GM12878 (cell line): ENCODE data around the gene FRK. TPM values are rescaled to one million over a fixed set of nuclear protein-coding genes. Genes with fewer than 3 reads are reported as not detected.

Source experiments
- CHD1 ChIP-seq: IDR thresholded peaks from 2 replicates; pipeline ENCODE4 v1.6.1; 2012; ENCODE audit warnings: low read depth, low read length, improper control_type of control experiment
- EZH2 ChIP-seq: IDR thresholded peaks from 2 replicates; pipeline ENCODE4 v1.6.1; 2012; ENCODE audit warnings: low read depth, mild to moderate bottlenecking, control low read depth, inconsistent platforms, low read length, borderline replicate concordance; ENCODE audit not compliant: control insufficient read depth
- HDAC2 ChIP-seq: fragments of 200-600 bp; sonication (generic); IDR thresholded peaks from 2 replicates; pipeline ENCODE4 v1.6.1; 2017
- RAD21 ChIP-seq: IDR thresholded peaks from 2 replicates; pipeline ENCODE4 v1.6.1; 2011; ENCODE audit warnings: mild to moderate bottlenecking, low read depth, low read length, moderate library complexity; ENCODE audit not compliant: insufficient read depth
- RAD51 ChIP-seq: fragments of 450-650 bp; IDR thresholded peaks from 2 replicates; pipeline ENCODE4 v1.6.1; 2016; ENCODE audit warnings: moderate library complexity, mild to moderate bottlenecking, inconsistent platforms
- RBBP5 ChIP-seq: fragments of 200-600 bp; sonication (generic); conservative IDR thresholded peaks from 2 replicates; pipeline ENCODE4 v1.6.1; 2016
- STAT3 ChIP-seq: IDR thresholded peaks from 2 replicates; pipeline ENCODE4 v1.6.1; 2011; ENCODE audit warnings: low read depth, low read length, improper control_type of control experiment
- polyA plus RNA-seq, 11 experiments: library from polyadenylated mRNA; depleted of rRNA in 4 of 11; unstranded in 6 of 11; stranded (reverse) in 5 of 11; fragments of >200 nt; fragmentation: Nextera tagmentation in 4 of 11; fragmentation: Illumina TruSeq in 1 of 11; extraction: Ambion mirVana in 4 of 11; extraction: Trizol in 1 of 11; gene quantifications; 1 replicate in 1 of 11; 2 replicates in 10 of 11; pipeline versions ENCODE4 v1.2.1 to v1.2.3, GENCODE V29; 2011 to 2016; ENCODE audit warnings: inconsistent platforms in 2 of 11, missing spikeins in 2 of 11, low read depth in 1 of 11
- total RNA-seq, 4 experiments: library from RNA; depleted of rRNA in 3 of 4; stranded (reverse); fragments of >200 nt in 3 of 4; fragmentation: Illumina TruSeq in 1 of 4; extraction: Trizol in 1 of 4; gene quantifications; 2 replicates each; pipeline versions ENCODE4 v1.2.1 to v1.2.3, GENCODE V29; 2013 to 2021
- TF ChIP-seq, protein P1 (sequence below): fragments of 450-650 bp; formaldehyde crosslinking; IDR thresholded peaks from 2 replicates; pipeline ENCODE4 v1.5.0; 2022; ENCODE audit warnings: mild to moderate bottlenecking, missing genetic modification characterization
- TF ChIP-seq, protein P2 (sequence below): fragments of 150-350 bp; IDR thresholded peaks from 2 replicates; pipeline ENCODE4 v1.6.1; 2014; ENCODE audit warnings: mild to moderate bottlenecking, low read depth, low read length
- TF ChIP-seq, protein P3 (sequence below): fragments of 450-650 bp; conservative IDR thresholded peaks from 2 replicates; pipeline ENCODE4 v1.6.1; 2017; ENCODE audit warnings: mild to moderate bottlenecking, moderate library complexity

The FRK gene
- total and polyA plus RNA-seq, 10 of the 15 experiments (the other 5 are each of a cell fraction or from before 2014, with no cell fraction given) = 0.29 to 2.4 (median 1.2) TPM

DNA sequence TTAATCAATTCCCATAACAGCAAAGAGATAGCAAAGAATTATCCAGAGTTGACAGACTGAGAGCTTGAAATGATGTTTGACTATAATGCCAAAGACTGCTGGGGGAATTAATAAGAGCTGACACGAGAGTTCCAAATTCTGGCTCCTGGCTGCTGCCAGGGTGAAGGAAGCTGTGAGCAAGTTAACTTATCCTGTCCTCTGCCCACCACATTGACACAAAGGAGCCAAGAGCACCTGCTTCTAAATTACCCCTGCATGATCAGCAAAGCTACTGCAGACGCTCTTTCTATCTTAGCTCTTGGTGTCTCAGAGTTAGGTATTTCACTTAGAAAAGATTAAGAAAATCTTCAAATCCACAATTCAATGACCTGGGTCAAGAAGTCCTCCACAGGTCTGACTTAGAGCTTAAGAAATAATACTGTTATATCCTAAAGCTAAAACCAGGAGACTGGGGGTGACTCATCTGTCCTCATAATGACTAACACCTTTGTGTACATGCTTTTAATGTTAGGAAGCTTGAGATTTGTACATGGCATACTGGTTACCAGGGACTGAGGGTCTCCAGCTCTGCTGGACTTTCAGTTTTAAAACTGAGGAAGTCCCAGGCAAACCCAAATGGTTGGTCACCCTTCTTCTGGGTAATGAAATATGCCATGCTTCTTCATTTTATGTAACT, 13.2 kb upstream of the FRK start (continued):
- TF ChIP-seq, protein P1, sequence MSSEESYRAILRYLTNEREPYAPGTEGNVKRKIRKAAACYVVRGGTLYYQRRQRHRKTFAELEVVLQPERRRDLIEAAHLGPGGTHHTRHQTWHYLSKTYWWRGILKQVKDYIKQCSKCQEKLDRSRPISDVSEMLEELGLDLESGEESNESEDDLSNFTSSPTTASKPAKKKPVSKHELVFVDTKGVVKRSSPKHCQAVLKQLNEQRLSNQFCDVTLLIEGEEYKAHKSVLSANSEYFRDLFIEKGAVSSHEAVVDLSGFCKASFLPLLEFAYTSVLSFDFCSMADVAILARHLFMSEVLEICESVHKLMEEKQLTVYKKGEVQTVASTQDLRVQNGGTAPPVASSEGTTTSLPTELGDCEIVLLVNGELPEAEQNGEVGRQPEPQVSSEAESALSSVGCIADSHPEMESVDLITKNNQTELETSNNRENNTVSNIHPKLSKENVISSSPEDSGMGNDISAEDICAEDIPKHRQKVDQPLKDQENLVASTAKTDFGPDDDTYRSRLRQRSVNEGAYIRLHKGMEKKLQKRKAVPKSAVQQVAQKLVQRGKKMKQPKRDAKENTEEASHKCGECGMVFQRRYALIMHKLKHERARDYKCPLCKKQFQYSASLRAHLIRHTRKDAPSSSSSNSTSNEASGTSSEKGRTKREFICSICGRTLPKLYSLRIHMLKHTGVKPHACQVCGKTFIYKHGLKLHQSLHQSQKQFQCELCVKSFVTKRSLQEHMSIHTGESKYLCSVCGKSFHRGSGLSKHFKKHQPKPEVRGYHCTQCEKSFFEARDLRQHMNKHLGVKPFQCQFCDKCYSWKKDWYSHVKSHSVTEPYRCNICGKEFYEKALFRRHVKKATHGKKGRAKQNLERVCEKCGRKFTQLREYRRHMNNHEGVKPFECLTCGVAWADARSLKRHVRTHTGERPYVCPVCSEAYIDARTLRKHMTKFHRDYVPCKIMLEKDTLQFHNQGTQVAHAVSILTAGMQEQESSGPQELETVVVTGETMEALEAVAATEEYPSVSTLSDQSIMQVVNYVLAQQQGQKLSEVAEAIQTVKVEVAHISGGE (CRISPR knock-in tag) = no peak
- TF ChIP-seq RBBP5 = no peak
- TF ChIP-seq, protein P2, sequence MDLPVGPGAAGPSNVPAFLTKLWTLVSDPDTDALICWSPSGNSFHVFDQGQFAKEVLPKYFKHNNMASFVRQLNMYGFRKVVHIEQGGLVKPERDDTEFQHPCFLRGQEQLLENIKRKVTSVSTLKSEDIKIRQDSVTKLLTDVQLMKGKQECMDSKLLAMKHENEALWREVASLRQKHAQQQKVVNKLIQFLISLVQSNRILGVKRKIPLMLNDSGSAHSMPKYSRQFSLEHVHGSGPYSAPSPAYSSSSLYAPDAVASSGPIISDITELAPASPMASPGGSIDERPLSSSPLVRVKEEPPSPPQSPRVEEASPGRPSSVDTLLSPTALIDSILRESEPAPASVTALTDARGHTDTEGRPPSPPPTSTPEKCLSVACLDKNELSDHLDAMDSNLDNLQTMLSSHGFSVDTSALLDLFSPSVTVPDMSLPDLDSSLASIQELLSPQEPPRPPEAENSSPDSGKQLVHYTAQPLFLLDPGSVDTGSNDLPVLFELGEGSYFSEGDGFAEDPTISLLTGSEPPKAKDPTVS = no peak
- no peak for TF ChIP-seq RAD21
- TF ChIP-seq, protein P3, sequence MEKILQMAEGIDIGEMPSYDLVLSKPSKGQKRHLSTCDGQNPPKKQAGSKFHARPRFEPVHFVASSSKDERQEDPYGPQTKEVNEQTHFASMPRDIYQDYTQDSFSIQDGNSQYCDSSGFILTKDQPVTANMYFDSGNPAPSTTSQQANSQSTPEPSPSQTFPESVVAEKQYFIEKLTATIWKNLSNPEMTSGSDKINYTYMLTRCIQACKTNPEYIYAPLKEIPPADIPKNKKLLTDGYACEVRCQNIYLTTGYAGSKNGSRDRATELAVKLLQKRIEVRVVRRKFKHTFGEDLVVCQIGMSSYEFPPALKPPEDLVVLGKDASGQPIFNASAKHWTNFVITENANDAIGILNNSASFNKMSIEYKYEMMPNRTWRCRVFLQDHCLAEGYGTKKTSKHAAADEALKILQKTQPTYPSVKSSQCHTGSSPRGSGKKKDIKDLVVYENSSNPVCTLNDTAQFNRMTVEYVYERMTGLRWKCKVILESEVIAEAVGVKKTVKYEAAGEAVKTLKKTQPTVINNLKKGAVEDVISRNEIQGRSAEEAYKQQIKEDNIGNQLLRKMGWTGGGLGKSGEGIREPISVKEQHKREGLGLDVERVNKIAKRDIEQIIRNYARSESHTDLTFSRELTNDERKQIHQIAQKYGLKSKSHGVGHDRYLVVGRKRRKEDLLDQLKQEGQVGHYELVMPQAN = no peak
- no peak for TF ChIP-seq HDAC2
- TF ChIP-seq CHD1 = no peak
- TF ChIP-seq STAT3 = no peak
- no peak for TF ChIP-seq EZH2
- TF ChIP-seq RAD51 = no peak
